ENCODE measurements around the gene ZEB2. TPM values are rescaled to one million over a fixed set of nuclear protein-coding genes. Genes with fewer than 3 reads are reported as not detected.
"Not testable (repeated sequence)": the region's sequence is repeated elsewhere in the genome, so short reads cannot be mapped to it uniquely, and the experiment has no call there.

ZEB2 gene
- polyA plus RNA-seq, 3 donors, result 110 to 132 (median 126) TPM

- DNase-seq, result no peak
These were observed 130.0 kb downstream of the ZEB2 start for GRCh38 chr2:144389930-144390311.

- no peak for DNase-seq
These were observed 130.6 kb downstream of the ZEB2 start for GRCh38 chr2:144389151-144389929.

- DNase-seq, result no peak
These were observed 134.5 kb downstream of the ZEB2 start for GRCh38 chr2:144385381-144385780.

GRCh38 chr2:144383571-144384100, 136.3 kb downstream of the ZEB2 start:
- no peak for DNase-seq

GRCh38 chr2:144382849-144383248, 137.1 kb downstream of the ZEB2 start:
- DNase-seq, result no peak

- no peak for DNase-seq
These were observed 138.2 kb downstream of the ZEB2 start for GRCh38 chr2:144381716-144382115.

GRCh38 chr2:144379851-144380311, 140.0 kb downstream of the ZEB2 start:
- DNase-seq, result peak; percentile 45

GRCh38 chr2:144378551-144378950, 141.4 kb downstream of the ZEB2 start:
- DNase-seq, result no peak

GRCh38 chr2:144377914-144378313, 142.0 kb downstream of the ZEB2 start:
- no peak for DNase-seq

- DNase-seq, result no peak
These were observed 143.0 kb downstream of the ZEB2 start for GRCh38 chr2:144376926-144377325.

GRCh38 chr2:144376460-144376859, 143.5 kb downstream of the ZEB2 start:
- DNase-seq, result no peak

- no peak for DNase-seq
These were observed 145.7 kb downstream of the ZEB2 start for GRCh38 chr2:144374163-144374661.

GRCh38 chr2:144372410-144373080, 147.4 kb downstream of the ZEB2 start:
- DNase-seq, result no peak

GRCh38 chr2:144370937-144371584, 148.9 kb downstream of the ZEB2 start:
- no peak for DNase-seq

GRCh38 chr2:144369416-144369815, 150.5 kb downstream of the ZEB2 start:
- no peak for DNase-seq

GRCh38 chr2:144366825-144367429, 153.0 kb downstream of the ZEB2 start:
- DNase-seq, result no peak

GRCh38 chr2:144364944-144365738, 154.8 kb downstream of the ZEB2 start:
- no peak for DNase-seq

- not testable (repeated sequence) for DNase-seq
These were observed 155.7 kb downstream of the ZEB2 start for GRCh38 chr2:144364247-144364646.

- no peak for DNase-seq
These were observed 157.5 kb downstream of the ZEB2 start for GRCh38 chr2:144362401-144362800.

- no peak for DNase-seq
These were observed 158.2 kb downstream of the ZEB2 start for GRCh38 chr2:144361742-144362141.

GRCh38 chr2:144359684-144360083, 160.2 kb downstream of the ZEB2 start:
- DNase-seq, result no peak

All from renal pelvis (tissue), 4 donors.